Germinal center (tissue), 1 donor: ENCODE data around the gene GRB7.
"Not testable (repeated sequence)": the region's sequence is repeated elsewhere in the genome, so short reads cannot be mapped to it uniquely, and the experiment has no call there.

ENCODE experiments used
- DNase-seq: peaks from one replicate; pipeline ENCODE4 v3.0.0; 2012; ENCODE audit warnings: mixed read lengths, low spot score

GRB7 gene

GRCh38 chr17:39709998-39710964 is 27.5 kb upstream of the GRB7 start:
- DNase-seq: no peak

- DNase-seq: not testable (repeated sequence)
These were observed 26.7 kb upstream of the GRB7 start for GRCh38 chr17:39711071-39711470.

- no peak for DNase-seq
These were observed 25.9 kb upstream of the GRB7 start for GRCh38 chr17:39711851-39712250.

GRCh38 chr17:39714234-39714633 is 23.5 kb upstream of the GRB7 start:
- DNase-seq: no peak

- no peak for DNase-seq
These were observed 22.2 kb upstream of the GRB7 start for GRCh38 chr17:39715375-39716072.

- no peak for DNase-seq
These were observed 21.5 kb upstream of the GRB7 start for GRCh38 chr17:39716073-39716818.

- no peak for DNase-seq
These were observed 20.7 kb upstream of the GRB7 start for GRCh38 chr17:39716879-39717536.

GRCh38 chr17:39717660-39718059 is 20.1 kb upstream of the GRB7 start:
- DNase-seq: no peak

GRCh38 chr17:39719563-39720355 is 18.0 kb upstream of the GRB7 start:
- DNase-seq: no peak

- no peak for DNase-seq
These were observed 15.6 kb upstream of the GRB7 start for GRCh38 chr17:39722104-39722503.

- no peak for DNase-seq
These were observed 14.5 kb upstream of the GRB7 start for GRCh38 chr17:39722965-39723848.

- DNase-seq: no peak
These were observed 13.0 kb upstream of the GRB7 start for GRCh38 chr17:39724731-39725130.

GRCh38 chr17:39725923-39726322 is 11.8 kb upstream of the GRB7 start:
- not testable (repeated sequence) for DNase-seq

- no peak for DNase-seq
These were observed 11.1 kb upstream of the GRB7 start for GRCh38 chr17:39726617-39727016.

- DNase-seq: no peak
These were observed 10.2 kb upstream of the GRB7 start for GRCh38 chr17:39727556-39727955.

- no peak for DNase-seq
These were observed 8.4 kb upstream of the GRB7 start for GRCh38 chr17:39729280-39729851.

GRCh38 chr17:39730095-39730921 is 7.4 kb upstream of the GRB7 start, which contains the start of gene MIEN1:
Gene MIEN1, minus strand, starts transcription at chr17:39730532. Its CDS starts 37 bp downstream, at chr17:39730495.
- DNase-seq: peak; percentile 97

- DNase-seq: no peak
These were observed 5.2 kb upstream of the GRB7 start for GRCh38 chr17:39732586-39732985.

- no peak for DNase-seq
These were observed 1.9 kb upstream of the GRB7 start for GRCh38 chr17:39735882-39736281.
